ENCODE results near the gene RACK1.

The RACK1 gene

GRCh38 chr5:181207214-181207959 lies 36.3 kb downstream of the RACK1 start:
- Mint-ChIP-seq H3K9me3 (no peaks in the 10 kb centered on the region), H3K4me3 (peak overlapping the region; percentile 87 to 89 (median 88)), H3K27ac (peak overlapping the region; percentile 39 to 93 (median 66)), H3K4me1 (peaks cover 19% of the 10 kb centered on the region), H3K27me3 (ENCODE audit: low read depth) (peaks cover 47% of the 10 kb centered on the region), H3K36me3 (ENCODE audit: low read depth) (no peaks in the 10 kb centered on the region)
- TF ChIP-seq, protein P1, sequence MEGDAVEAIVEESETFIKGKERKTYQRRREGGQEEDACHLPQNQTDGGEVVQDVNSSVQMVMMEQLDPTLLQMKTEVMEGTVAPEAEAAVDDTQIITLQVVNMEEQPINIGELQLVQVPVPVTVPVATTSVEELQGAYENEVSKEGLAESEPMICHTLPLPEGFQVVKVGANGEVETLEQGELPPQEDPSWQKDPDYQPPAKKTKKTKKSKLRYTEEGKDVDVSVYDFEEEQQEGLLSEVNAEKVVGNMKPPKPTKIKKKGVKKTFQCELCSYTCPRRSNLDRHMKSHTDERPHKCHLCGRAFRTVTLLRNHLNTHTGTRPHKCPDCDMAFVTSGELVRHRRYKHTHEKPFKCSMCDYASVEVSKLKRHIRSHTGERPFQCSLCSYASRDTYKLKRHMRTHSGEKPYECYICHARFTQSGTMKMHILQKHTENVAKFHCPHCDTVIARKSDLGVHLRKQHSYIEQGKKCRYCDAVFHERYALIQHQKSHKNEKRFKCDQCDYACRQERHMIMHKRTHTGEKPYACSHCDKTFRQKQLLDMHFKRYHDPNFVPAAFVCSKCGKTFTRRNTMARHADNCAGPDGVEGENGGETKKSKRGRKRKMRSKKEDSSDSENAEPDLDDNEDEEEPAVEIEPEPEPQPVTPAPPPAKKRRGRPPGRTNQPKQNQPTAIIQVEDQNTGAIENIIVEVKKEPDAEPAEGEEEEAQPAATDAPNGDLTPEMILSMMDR (IDR thresholded peaks at IDR 0.05; ENCODE audit: unreplicated experiment in 3 of 3): no peak

DNA sequence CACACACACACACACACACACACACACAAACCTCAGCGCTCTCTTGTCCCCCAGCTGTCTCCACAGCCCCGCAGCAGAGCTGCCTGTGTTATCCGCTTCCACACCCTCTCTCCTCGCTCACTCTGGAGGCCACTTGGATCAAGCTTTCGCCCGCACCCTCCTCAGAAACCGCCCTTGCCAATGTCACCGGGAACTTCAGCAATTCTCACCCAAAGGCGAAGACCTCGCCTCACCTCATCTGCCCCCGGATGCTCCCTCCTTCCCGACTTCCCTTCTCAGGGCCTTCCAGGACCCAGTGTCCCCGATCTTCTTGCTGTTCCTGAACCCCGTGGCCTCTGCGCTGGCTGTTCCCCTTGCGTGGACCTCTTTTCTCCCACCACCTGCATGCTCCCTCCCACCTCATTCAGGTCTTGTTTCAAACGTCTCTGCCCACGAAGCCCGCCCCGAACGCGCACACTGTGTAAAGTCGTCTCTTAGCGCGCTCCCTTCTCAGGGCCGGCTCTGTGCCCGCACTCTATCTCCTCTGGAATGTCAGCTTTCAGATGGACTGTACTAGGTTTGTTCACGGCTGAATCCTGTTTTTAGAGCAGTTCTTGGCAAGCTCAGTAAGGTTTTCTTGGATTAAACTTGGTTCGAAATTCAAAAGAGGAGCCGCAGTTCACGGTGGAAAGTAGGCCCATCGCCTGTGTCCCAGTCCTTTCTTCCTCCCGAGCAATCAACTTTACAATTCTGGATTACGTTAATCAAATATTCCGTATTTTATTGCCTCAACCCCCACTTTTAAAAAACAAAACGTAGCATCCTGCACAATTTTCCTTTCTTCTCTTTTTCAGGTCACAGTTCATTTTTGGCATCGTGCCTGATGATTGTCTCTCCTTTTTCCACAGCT lies 37.7 kb downstream of the RACK1 start:
- no peaks in the 10 kb centered on the region for H3K36me3 Mint-ChIP-seq (ENCODE audit: low read depth)
- peaks cover 56% of the 10 kb centered on the region for H3K27me3 Mint-ChIP-seq (ENCODE audit: low read depth)
- peak overlapping the region; percentile 87 to 89 (median 88) for H3K4me3 Mint-ChIP-seq
- TF ChIP-seq, protein P1 (IDR thresholded peaks at IDR 0.05; ENCODE audit: unreplicated experiment in 3 of 3): no peak
- peaks cover 19% of the 10 kb centered on the region for H3K4me1 Mint-ChIP-seq
- no peaks in the 10 kb centered on the region for H3K9me3 Mint-ChIP-seq
- H3K27ac Mint-ChIP-seq: peak overlapping the region; percentile 5 to 66 (median 39)

DNA sequence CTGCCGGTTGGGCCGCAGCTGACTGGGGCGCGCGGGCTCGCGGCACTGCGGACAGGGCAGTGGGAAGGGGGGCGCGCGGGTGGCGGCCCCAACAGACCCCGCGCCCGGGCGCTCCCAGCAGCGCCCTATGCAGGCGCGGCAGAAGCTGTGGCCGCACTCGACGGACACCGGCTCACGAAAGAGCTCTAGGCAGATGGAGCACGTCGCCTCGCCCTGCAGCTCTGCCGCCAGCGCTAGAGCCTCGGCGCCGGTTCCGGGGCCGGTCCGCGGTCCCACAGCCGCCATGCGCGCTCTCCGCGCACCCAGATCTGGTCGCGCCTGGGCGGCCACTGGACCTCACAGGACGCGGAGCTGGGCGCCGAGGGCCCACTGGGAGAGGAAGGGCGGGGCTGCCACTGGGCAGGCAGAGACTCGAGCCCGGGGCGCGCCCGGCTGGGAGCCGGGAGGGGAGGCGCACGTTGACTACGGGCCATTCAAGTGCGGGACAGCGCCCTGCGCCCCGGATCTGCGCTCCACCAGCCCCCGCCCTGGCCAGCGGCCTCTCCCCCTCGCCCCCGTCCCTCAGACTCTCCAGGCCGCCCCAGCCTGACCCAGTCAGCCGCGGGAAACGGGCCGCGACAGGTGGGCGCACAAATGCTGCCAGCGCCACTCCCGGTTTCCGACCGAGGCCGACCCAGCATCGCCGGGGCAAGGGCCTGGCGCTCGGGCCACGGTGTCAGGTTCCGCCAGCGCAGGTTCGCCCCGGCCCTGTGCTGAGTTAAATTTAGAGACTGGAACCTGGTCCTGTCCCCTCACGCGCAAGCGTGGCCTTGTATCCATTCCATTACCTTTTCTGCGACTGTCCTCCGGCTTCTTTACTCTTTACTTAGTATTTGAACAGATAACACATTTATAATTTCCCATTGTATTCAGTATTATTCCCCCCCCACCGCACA lies 38.6 kb downstream of the RACK1 start, which contains the start of gene TRIM7:
Gene TRIM7 (minus strand): TSS at position 371 of the 935 bp plus-strand sequence. CDS start 86 bp downstream, at position 285.
- H3K36me3 Mint-ChIP-seq (ENCODE audit: low read depth): no peaks in the 10 kb centered on the region
- H3K4me3 Mint-ChIP-seq: peak within 1 kb of the TSS; percentile 87 to 89 (median 88)
- TF ChIP-seq, protein P1 (IDR thresholded peaks at IDR 0.05; ENCODE audit: unreplicated experiment in 3 of 3): no peak
- H3K9me3 Mint-ChIP-seq: no peaks in the 10 kb centered on the region
- peak within 1 kb of the TSS in 2 of 3 experiments; percentile 5 to 39 for H3K27ac Mint-ChIP-seq
- peaks cover 19% of the 10 kb centered on the region for H3K4me1 Mint-ChIP-seq
- peaks cover 65% of the 10 kb centered on the region for H3K27me3 Mint-ChIP-seq (ENCODE audit: low read depth)

GRCh38 chr5:181204113-181204825 lies 39.4 kb downstream of the RACK1 start:
- no peak overlapping the region for H3K27ac Mint-ChIP-seq
- no peaks in the 10 kb centered on the region for H3K36me3 Mint-ChIP-seq (ENCODE audit: low read depth)
- H3K4me1 Mint-ChIP-seq: peaks cover 19% of the 10 kb centered on the region
- H3K9me3 Mint-ChIP-seq: no peaks in the 10 kb centered on the region
- peaks cover 71% of the 10 kb centered on the region for H3K27me3 Mint-ChIP-seq (ENCODE audit: low read depth)
- peak overlapping the region; percentile 86 to 88 (median 87) for H3K4me3 Mint-ChIP-seq
- TF ChIP-seq, protein P1 (IDR thresholded peaks at IDR 0.05; ENCODE audit: unreplicated experiment in 3 of 3): no peak

DNA sequence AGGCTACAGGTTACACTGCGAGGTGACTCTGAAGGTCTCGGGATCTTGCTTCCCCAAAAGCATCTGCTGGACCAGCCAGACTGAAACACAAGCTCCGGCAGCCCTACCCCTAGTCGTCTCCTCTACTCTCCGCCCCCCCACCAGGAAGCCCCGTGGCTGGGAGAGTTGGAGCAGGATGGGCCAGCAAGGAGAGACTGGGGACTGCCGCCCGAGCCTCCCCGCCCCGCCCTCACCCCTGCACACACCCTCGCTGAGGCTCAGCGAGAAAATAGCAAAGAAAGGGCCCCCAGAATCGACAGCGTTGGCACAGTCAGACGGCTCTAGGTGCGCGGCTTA lies 40.0 kb downstream of the RACK1 start:
- H3K36me3 Mint-ChIP-seq (ENCODE audit: low read depth): no peaks in the 10 kb centered on the region
- TF ChIP-seq, protein P1 (IDR thresholded peaks at IDR 0.05; ENCODE audit: unreplicated experiment in 3 of 3): no peak
- H3K27ac Mint-ChIP-seq: no peak overlapping the region
- peak overlapping the region; percentile 86 to 88 (median 87) for H3K4me3 Mint-ChIP-seq
- H3K9me3 Mint-ChIP-seq: no peaks in the 10 kb centered on the region
- H3K4me1 Mint-ChIP-seq: peaks cover 19% of the 10 kb centered on the region
- H3K27me3 Mint-ChIP-seq (ENCODE audit: low read depth): peaks cover 73% of the 10 kb centered on the region
